C4-2B (cell line): ENCODE measurements around the gene ECT2.

Experiments used
- ZFX ChIP-seq: fragments of 450-650 bp; IDR thresholded peaks from 2 replicates; pipeline ENCODE4 v1.6.1; 2017
- TF ChIP-seq, protein P1 (sequence below): fragments of 450-650 bp; conservative IDR thresholded peaks from 2 replicates; pipeline ENCODE4 v1.5.1; 2017; ENCODE audit warnings: mild to moderate bottlenecking

DNA sequence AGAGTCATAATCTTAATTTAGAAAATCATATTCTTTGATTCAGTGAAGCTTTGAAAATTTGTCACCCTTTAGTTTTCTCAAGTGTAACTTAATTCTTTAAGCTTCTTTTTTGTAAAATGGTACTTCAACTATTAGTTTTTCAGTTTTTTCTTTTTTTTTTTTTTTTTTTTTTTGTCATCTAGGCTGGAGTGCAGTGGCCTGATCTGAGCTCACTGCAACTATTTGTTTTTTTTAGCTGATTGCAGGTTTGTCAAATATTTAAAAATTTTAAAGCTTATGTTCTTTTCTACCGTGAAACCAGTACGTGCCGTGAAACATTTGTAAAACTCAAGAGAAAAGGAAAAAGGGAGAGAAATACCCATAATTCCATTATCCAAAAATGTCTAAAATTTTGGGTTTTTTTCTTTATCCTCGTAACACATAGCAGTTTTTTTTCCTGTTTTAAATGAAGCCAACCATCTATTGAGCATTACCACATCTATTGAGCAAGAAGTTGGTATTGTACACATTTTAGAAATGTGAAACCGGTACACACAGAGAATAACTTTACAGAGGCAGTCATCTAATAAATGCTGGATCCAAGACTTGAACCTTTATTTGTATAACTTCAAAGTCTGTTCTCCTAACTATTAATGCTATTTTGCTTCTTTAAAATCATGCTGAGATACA is 25.7 kb downstream of the ECT2 start:
- TF ChIP-seq, protein P1, sequence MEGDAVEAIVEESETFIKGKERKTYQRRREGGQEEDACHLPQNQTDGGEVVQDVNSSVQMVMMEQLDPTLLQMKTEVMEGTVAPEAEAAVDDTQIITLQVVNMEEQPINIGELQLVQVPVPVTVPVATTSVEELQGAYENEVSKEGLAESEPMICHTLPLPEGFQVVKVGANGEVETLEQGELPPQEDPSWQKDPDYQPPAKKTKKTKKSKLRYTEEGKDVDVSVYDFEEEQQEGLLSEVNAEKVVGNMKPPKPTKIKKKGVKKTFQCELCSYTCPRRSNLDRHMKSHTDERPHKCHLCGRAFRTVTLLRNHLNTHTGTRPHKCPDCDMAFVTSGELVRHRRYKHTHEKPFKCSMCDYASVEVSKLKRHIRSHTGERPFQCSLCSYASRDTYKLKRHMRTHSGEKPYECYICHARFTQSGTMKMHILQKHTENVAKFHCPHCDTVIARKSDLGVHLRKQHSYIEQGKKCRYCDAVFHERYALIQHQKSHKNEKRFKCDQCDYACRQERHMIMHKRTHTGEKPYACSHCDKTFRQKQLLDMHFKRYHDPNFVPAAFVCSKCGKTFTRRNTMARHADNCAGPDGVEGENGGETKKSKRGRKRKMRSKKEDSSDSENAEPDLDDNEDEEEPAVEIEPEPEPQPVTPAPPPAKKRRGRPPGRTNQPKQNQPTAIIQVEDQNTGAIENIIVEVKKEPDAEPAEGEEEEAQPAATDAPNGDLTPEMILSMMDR, result no peak
- no peak for TF ChIP-seq ZFX
